Esophagus muscularis mucosa (tissue), 4 donors: ENCODE data around the gene PRKACA. TPM values are rescaled to one million over a fixed set of nuclear protein-coding genes. Genes with fewer than 3 reads are reported as not detected.
A peak's percentile ranks its signal among the peaks of the same experiment; 100 is the strongest.

Source experiments
- DNase-seq: peaks from one replicate; pipeline ENCODE4 v3.0.0-alpha.2; 2017; ENCODE audit errors: extremely low spot score
- H3K27ac ChIP-seq, 4 donors: fragments of 200-600 bp; sonication (generic); replicated peaks in 1 of 4; 1 replicate in 3 of 4; 2 replicates in 1 of 4; pipeline ENCODE4 v1.5.1; 2016 to 2019; ENCODE audit warnings: mild to moderate bottlenecking in 1 of 4
- H3K27me3 ChIP-seq, 4 donors: fragments of 200-600 bp; sonication (generic); one replicate each; pipeline versions ENCODE4 v1.5.1 to v1.6.0; 2016 to 2019
- H3K36me3 ChIP-seq, 4 donors: fragments of 200-600 bp; sonication (generic); one replicate each; pipeline ENCODE4 v1.5.1; 2016 to 2019
- H3K4me1 ChIP-seq, 4 donors: fragments of 200-600 bp; sonication (generic); one replicate each; pipeline ENCODE4 v1.5.1; 2016 to 2019
- H3K4me3 ChIP-seq, 4 donors: fragments of 200-600 bp; sonication (generic); 1 replicate in 2 of 4; 2 replicates in 2 of 4; pipeline ENCODE4 v1.5.1; 2016 to 2019; ENCODE audit warnings: mild to moderate bottlenecking in 4 of 4, moderate library complexity in 1 of 4
- H3K9me3 ChIP-seq, 4 donors: fragments of 200-600 bp; sonication (generic); 1 replicate in 3 of 4; 2 replicates in 1 of 4; pipeline ENCODE4 v1.5.1; 2016 to 2019
- EP300 ChIP-seq: sonication (generic); formaldehyde crosslinking; IDR thresholded peaks from one replicate; pipeline ENCODE4 v1.6.1; 2017; ENCODE audit warnings: antibody characterized with exemption
- POLR2A ChIP-seq: fragments of 450-650 bp; IDR thresholded peaks from one replicate; pipeline ENCODE4 v1.6.1; 2017; ENCODE audit warnings: antibody characterized with exemption, moderate library complexity, mild to moderate bottlenecking, low read depth
- POLR2AphosphoS5 ChIP-seq, 2 donors: sonication (generic); formaldehyde crosslinking; IDR thresholded peaks; one replicate each; pipeline ENCODE4 v1.6.1; 2017; ENCODE audit warnings: antibody characterized with exemption in 2 of 2
- WGBS: methylation state at CpG from one replicate; pipeline ENCODE4 v1.1.5; 2018; 5-methylcytosine and 5-hydroxymethylcytosine counted together
- intact Hi-C: fragments of 100-400 bp; cut with DNase I; formaldehyde crosslinking; loops from one replicate; pipeline ENCODE4 v1.15.1; 2023
- total RNA-seq, 4 donors: library from RNA; depleted of rRNA; stranded (reverse); fragments of >200 nt; gene quantifications; one replicate each; pipeline versions ENCODE4 v1.1.0 to v1.2.1, GENCODE V29; 2016
- TF ChIP-seq, protein P1 (sequence below), 3 experiments: fragments of 200-600 bp in 2 of 3; fragments of 450-650 bp in 1 of 3; sonication (generic) in 2 of 3; IDR thresholded peaks; one replicate each; pipeline ENCODE4 v1.5.1; 2017 to 2019; ENCODE audit warnings: antibody characterized with exemption in 3 of 3, mild to moderate bottlenecking in 2 of 3, moderate library complexity in 1 of 3

PRKACA gene
- total RNA-seq, 4 donors from 2014 or later = 76.0 to 125 (median 93.3) TPM

DNA sequence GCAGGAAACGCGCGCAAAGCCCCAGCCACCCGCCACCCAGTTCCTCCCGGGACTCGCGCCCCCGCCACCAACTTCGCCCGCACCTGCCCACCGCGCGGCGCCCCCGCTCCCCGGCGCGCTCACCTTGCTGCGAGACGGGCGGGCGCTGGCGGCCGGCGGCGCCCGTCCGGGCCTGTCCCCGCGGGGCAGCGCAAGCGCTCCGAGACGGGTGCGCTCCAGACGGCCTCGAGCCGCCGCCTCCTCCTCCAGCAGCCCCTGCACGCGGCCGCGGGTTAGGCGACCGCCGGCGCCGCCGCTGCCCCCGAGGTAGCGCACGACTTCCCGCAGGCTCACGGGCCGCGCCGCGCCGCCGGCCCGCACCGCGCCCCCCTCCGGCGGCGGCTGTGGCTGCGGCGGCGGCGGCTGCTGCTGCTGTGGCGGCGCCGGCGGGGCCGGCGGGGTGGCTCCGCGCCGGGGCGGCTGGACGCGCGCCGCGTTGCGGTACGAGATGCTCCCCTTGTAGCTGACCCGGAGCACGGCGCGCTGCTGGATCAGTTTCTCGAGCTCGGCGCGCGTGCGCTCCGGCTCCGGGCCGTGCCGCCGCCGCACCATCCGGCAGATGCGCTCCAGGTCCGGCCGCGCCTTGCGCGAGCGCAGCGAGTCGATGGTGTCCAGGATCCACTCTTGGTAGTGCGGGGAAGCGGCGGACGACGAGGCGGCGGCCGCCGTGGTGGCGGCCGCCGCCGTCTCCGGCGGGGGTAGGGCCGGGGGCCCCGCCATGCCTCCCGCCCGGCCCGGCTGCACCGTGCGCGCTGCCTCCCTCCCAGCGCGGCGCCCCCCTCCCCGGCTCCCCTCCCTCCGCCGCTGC lies 27.7 kb downstream of the PRKACA start:
- intact Hi-C loops = no loop called here
- TF ChIP-seq POLR2AphosphoS5 (IDR thresholded peaks at IDR 0.05) (no peak), POLR2A (no peak), EP300 (no peak)
- TF ChIP-seq, protein P1, sequence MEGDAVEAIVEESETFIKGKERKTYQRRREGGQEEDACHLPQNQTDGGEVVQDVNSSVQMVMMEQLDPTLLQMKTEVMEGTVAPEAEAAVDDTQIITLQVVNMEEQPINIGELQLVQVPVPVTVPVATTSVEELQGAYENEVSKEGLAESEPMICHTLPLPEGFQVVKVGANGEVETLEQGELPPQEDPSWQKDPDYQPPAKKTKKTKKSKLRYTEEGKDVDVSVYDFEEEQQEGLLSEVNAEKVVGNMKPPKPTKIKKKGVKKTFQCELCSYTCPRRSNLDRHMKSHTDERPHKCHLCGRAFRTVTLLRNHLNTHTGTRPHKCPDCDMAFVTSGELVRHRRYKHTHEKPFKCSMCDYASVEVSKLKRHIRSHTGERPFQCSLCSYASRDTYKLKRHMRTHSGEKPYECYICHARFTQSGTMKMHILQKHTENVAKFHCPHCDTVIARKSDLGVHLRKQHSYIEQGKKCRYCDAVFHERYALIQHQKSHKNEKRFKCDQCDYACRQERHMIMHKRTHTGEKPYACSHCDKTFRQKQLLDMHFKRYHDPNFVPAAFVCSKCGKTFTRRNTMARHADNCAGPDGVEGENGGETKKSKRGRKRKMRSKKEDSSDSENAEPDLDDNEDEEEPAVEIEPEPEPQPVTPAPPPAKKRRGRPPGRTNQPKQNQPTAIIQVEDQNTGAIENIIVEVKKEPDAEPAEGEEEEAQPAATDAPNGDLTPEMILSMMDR (IDR thresholded peaks at IDR 0.05) = no peak
- 0% methylated on average over 20 of the region's 142 CpGs for WGBS
- Histone ChIP-seq H3K4me3 (peak overlapping the region; percentile 72 to 80 (median 75)), H3K4me1 (peaks cover 16 to 37% (median 22%) of the 10 kb centered on the region in 4 donors), H3K9me3 (peaks cover 0 to 10% (median 7%) of the 10 kb centered on the region in 4 donors), H3K36me3 (peaks cover 8 to 29% (median 18%) of the 10 kb centered on the region in 4 donors), H3K27ac (peak overlapping the region; percentile 94 to 97 (median 94)), H3K27me3 (no peaks in the 10 kb centered on the region)
- DNase-seq = no peak

DNA sequence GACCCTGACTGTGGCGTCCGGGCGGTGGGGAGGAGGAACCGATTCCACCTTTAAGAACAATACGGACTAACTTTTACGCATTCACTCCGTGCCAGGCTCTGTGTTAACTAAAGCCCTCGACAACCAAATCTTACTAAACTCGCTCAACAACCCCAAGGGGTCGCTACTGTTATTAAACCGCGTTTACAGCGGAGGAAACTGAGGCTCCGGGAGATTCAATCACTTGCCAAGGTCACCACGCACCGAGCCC lies 28.2 kb downstream of the PRKACA start:
- peak overlapping the region; percentile 72 to 80 (median 75) for H3K4me3 ChIP-seq
- no peak for DNase-seq
- intact Hi-C loops = no loop called here
- peaks cover 8 to 29% (median 18%) of the 10 kb centered on the region in 4 donors for H3K36me3 ChIP-seq
- H3K4me1 ChIP-seq = peaks cover 16 to 37% (median 22%) of the 10 kb centered on the region in 4 donors
- peak overlapping the region; percentile 64 to 95 (median 94) for H3K27ac ChIP-seq
- H3K9me3 ChIP-seq = peaks cover 0 to 10% (median 7%) of the 10 kb centered on the region in 4 donors
- TF ChIP-seq EP300 = no peak
- no peak for TF ChIP-seq POLR2AphosphoS5 (IDR thresholded peaks at IDR 0.05)
- WGBS = 20% methylated on average over 11 of the region's 16 CpGs
- no peaks in the 10 kb centered on the region for H3K27me3 ChIP-seq

DNA sequence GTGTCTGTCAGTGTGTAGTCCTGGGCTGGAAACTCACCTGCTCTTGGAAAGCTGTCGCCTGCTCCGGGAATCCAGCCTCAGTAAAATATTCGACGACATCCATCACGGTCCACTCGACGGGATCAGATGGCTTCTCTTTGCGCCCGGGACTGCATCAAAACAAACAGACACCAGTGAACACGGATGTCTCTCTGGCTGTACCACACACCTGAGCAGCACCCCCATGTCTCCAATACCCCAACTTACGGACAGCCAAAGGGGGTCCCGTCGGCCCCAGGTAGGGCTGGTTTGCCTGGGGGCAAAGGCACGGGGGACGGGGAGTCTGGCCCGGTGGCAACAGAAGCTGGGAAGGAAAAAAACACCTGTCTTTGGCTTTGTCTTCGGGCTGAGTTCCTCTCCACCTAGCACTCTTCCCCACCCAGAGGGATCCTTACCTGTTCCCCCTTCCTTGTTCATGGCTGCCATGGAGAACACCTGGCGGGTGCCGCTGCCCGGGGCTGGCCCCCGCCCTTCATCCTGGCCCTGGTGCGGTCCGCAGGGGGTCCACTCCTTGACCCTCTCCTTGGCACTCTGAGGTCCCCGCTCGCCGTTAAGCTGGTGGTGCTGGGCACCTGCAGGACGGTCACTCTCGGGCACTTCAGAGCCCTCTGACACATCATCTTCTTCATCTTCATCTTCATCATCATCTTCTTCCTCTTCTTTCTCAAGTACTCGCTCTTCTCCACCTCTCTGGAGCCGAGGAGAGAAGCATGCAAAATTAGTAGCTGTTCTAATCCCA lies 28.7 kb downstream of the PRKACA start:
- H3K4me3 ChIP-seq = peak overlapping the region; percentile 72 to 80 (median 75)
- no peak for DNase-seq
- TF ChIP-seq, protein P1 (IDR thresholded peaks at IDR 0.05) = no peak
- TF ChIP-seq POLR2AphosphoS5 (IDR thresholded peaks at IDR 0.05) (no peak), POLR2A (no peak), EP300 (no peak)
- peaks cover 8 to 29% (median 18%) of the 10 kb centered on the region in 4 donors for H3K36me3 ChIP-seq
- H3K27ac ChIP-seq = peak overlapping the region in 3 of 4 donors; percentile 94 to 95 (median 94)
- intact Hi-C loops = no loop called here
- 81% methylated on average over 21 of the region's 30 CpGs for WGBS
- no peaks in the 10 kb centered on the region for H3K27me3 ChIP-seq
- peaks cover 16 to 37% (median 22%) of the 10 kb centered on the region in 4 donors for H3K4me1 ChIP-seq
- H3K9me3 ChIP-seq = peaks cover 0 to 10% (median 7%) of the 10 kb centered on the region in 4 donors

DNA sequence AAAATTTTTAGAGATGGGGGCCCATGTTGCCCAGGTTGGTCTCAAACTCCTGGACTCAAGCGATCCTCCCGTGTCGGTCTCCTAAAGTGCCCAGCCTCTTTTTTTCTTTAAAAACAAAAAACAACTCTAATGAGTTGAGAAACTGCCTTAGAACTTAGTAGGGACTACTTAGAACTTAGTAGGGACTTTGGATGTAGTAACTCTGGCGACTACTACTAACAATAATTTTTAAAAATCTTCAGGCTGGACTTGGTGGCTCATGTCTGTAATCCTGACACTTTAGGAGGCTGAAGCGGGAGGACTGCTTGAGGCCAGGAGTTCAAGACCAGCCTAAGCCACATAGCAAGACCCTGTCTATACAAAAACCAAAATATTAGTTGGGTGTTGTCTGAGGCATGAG lies 31.5 kb downstream of the PRKACA start:
- 92% methylated on average over 5 of the region's 5 CpGs for WGBS
- Histone ChIP-seq H3K36me3 (peaks cover 8 to 24% (median 18%) of the 10 kb centered on the region in 4 donors), H3K4me3 (no peak overlapping the region), H3K9me3 (no peaks in the 10 kb centered on the region), H3K27ac (no peak overlapping the region), H3K4me1 (peaks cover 22 to 44% (median 29%) of the 10 kb centered on the region in 4 donors), H3K27me3 (no peaks in the 10 kb centered on the region)
- TF ChIP-seq POLR2AphosphoS5 (IDR thresholded peaks at IDR 0.05) (no peak), POLR2A (no peak), EP300 (no peak)
- TF ChIP-seq, protein P1 (IDR thresholded peaks at IDR 0.05) = no peak
- no peak for DNase-seq
- intact Hi-C loops = no loop called here
